ENCODE measurements around the gene PRR3.

Gene PRR3

GRCh38 chr6:30510419-30511168, 46.5 kb upstream of the PRR3 start:
- Histone ChIP-seq H3K36me3 (ENCODE audit: insufficient read depth, low read length) (no peaks in the 10 kb centered on the region), H3K27me3 (ENCODE audit: insufficient read depth, low read length, poor library complexity, severe bottlenecking) (no peaks in the 10 kb centered on the region), H3K4me1 (ENCODE audit: insufficient read depth, low read length, poor library complexity, severe bottlenecking) (peaks cover 68% of the 10 kb centered on the region), H2AFZ (ENCODE audit: low read length) (peak overlapping the region; percentile 8; the same call in 1 of the 2 replicates), H4K20me1 (ENCODE audit: insufficient read depth, low read length, poor library complexity, severe bottlenecking) (no peaks in the 10 kb centered on the region), H3K9me2 (replicated peaks; ENCODE audit: low read depth, low read length) (no peaks in the 10 kb centered on the region), H3F3A (ENCODE audit: low read depth) (peaks cover 22% of the 10 kb centered on the region), H3K9me3 (ENCODE audit: insufficient read depth, low read depth, low read length) (no peaks in the 10 kb centered on the region), H3K9ac (ENCODE audit: low read depth, low read length, poor library complexity, severe bottlenecking) (peak overlapping the region; percentile 79), H3K4me3 (ENCODE audit: low read length, poor library complexity, severe bottlenecking) (peak overlapping the region; percentile 67), H3K4me2 (ENCODE audit: low read depth, low read length, poor library complexity, severe bottlenecking) (peak overlapping the region; percentile 90), H3K79me2 (ENCODE audit: insufficient read depth, low read length) (peaks cover 8% of the 10 kb centered on the region; the same call in 1 of the 2 replicates)
- TF ChIP-seq CTCF (conservative IDR thresholded peaks at IDR 0.05; ENCODE audit: low read length) (no peak), EZH2phosphoT487 (IDR thresholded peaks at IDR 0.05; ENCODE audit: borderline replicate concordance) (no peak)

- no peak for TF ChIP-seq CTCF (conservative IDR thresholded peaks at IDR 0.05; ENCODE audit: low read length)
- no peak for TF ChIP-seq EZH2phosphoT487 (IDR thresholded peaks at IDR 0.05; ENCODE audit: borderline replicate concordance)
- Histone ChIP-seq H4K20me1 (ENCODE audit: insufficient read depth, low read length, poor library complexity, severe bottlenecking) (no peaks in the 10 kb centered on the region), H3K9ac (ENCODE audit: low read depth, low read length, poor library complexity, severe bottlenecking) (peak overlapping the region; percentile 79), H3K27me3 (ENCODE audit: insufficient read depth, low read length, poor library complexity, severe bottlenecking) (no peaks in the 10 kb centered on the region), H3K36me3 (ENCODE audit: insufficient read depth, low read length) (no peaks in the 10 kb centered on the region), H3K9me3 (ENCODE audit: insufficient read depth, low read depth, low read length) (no peaks in the 10 kb centered on the region), H3K4me3 (ENCODE audit: low read length, poor library complexity, severe bottlenecking) (peak overlapping the region; percentile 1), H3K9me2 (replicated peaks; ENCODE audit: low read depth, low read length) (no peaks in the 10 kb centered on the region), H2AFZ (ENCODE audit: low read length) (peak overlapping the region; percentile 8; the same call in 1 of the 2 replicates), H3K79me2 (ENCODE audit: insufficient read depth, low read length) (peaks cover 8% of the 10 kb centered on the region; the same call in 1 of the 2 replicates), H3K4me1 (ENCODE audit: insufficient read depth, low read length, poor library complexity, severe bottlenecking) (peaks cover 68% of the 10 kb centered on the region), H3F3A (ENCODE audit: low read depth) (peaks cover 22% of the 10 kb centered on the region), H3K4me2 (ENCODE audit: low read depth, low read length, poor library complexity, severe bottlenecking) (peak overlapping the region; percentile 90)
Observed at GRCh38 chr6:30511169-30511546, 45.9 kb upstream of the PRR3 start.

GRCh38 chr6:30513451-30513850, 43.6 kb upstream of the PRR3 start:
- TF ChIP-seq CTCF (conservative IDR thresholded peaks at IDR 0.05; ENCODE audit: low read length), result no peak
- no peak for TF ChIP-seq EZH2phosphoT487 (IDR thresholded peaks at IDR 0.05; ENCODE audit: borderline replicate concordance)
- Histone ChIP-seq H3K4me1 (ENCODE audit: insufficient read depth, low read length, poor library complexity, severe bottlenecking) (peaks cover 70% of the 10 kb centered on the region), H3K4me2 (ENCODE audit: low read depth, low read length, poor library complexity, severe bottlenecking) (no peak overlapping the region)

More at GRCh38 chr6:30513451-30513850, 43.6 kb upstream of the PRR3 start:
- Histone ChIP-seq H3K36me3 (ENCODE audit: insufficient read depth, low read length) (no peaks in the 10 kb centered on the region), H3K79me2 (ENCODE audit: insufficient read depth, low read length) (peaks cover 8% of the 10 kb centered on the region; the same call in 1 of the 2 replicates), H4K20me1 (ENCODE audit: insufficient read depth, low read length, poor library complexity, severe bottlenecking) (no peaks in the 10 kb centered on the region), H3K27me3 (ENCODE audit: insufficient read depth, low read length, poor library complexity, severe bottlenecking) (no peaks in the 10 kb centered on the region), H3K9me3 (ENCODE audit: insufficient read depth, low read depth, low read length) (no peaks in the 10 kb centered on the region), H3K4me3 (ENCODE audit: low read length, poor library complexity, severe bottlenecking) (no peak overlapping the region), H2AFZ (ENCODE audit: low read length) (no peak overlapping the region), H3F3A (ENCODE audit: low read depth) (peaks cover 25% of the 10 kb centered on the region), H3K9me2 (replicated peaks; ENCODE audit: low read depth, low read length) (no peaks in the 10 kb centered on the region), H3K9ac (ENCODE audit: low read depth, low read length, poor library complexity, severe bottlenecking) (no peak overlapping the region)
